Gastroesophageal sphincter (tissue), 2 donors: Measurements from ENCODE around the gene SLC22A12.

Experiments
- POLR2A ChIP-seq, 2 donors: fragments of 450-650 bp; IDR thresholded peaks; one replicate each; pipeline ENCODE4 v1.6.1; 2017; ENCODE audit warnings: antibody characterized with exemption in 2 of 2, mild to moderate bottlenecking in 2 of 2, moderate library complexity in 1 of 2
- POLR2AphosphoS5 ChIP-seq: sonication (generic); formaldehyde crosslinking; IDR thresholded peaks from one replicate; pipeline ENCODE4 v1.6.1; 2017; ENCODE audit warnings: antibody characterized with exemption

GRCh38 chr11:64638829-64639228, 47.8 kb downstream of the SLC22A12 start:
- TF ChIP-seq POLR2AphosphoS5, result no peak
- no peak for TF ChIP-seq POLR2A (IDR thresholded peaks at IDR 0.05)
